GM06990 (cell line): ENCODE data around the gene PNPLA5.
A peak's percentile ranks its signal among the peaks of the same experiment; 100 is the strongest.

Experiments
- DNase-seq: peaks from one replicate; pipeline ENCODE4 v3.0.0-alpha.2; 2011; ENCODE audit not compliant: insufficient read length; ENCODE audit errors: extremely low read depth
- H3K27me3 ChIP-seq: replicated peaks from 2 replicates; pipeline ENCODE4 v1.6.0; 2011; ENCODE audit warnings: low read length; ENCODE audit not compliant: control insufficient read depth, insufficient read depth
- H3K36me3 ChIP-seq: 2 replicates; pipeline ENCODE4 v1.5.1; 2011; ENCODE audit warnings: low read length; ENCODE audit not compliant: control insufficient read depth, insufficient read depth
- H3K4me3 ChIP-seq: replicated peaks from 2 replicates; pipeline ENCODE4 v1.5.1; 2011; ENCODE audit warnings: low read depth, mild to moderate bottlenecking, control low read depth, low read length
- CTCF ChIP-seq: IDR thresholded peaks from 2 replicates; pipeline ENCODE4 v1.5.1; 2011; ENCODE audit warnings: low read length, control low read depth, mild to moderate bottlenecking, inconsistent platforms; ENCODE audit not compliant: insufficient read depth, poor library complexity, severe bottlenecking

The PNPLA5 gene

GRCh38 chr22:43887391-43887790 is 4.4 kb downstream of the PNPLA5 start:
- no peak for DNase-seq

GRCh38 chr22:43886231-43886630 is 5.6 kb downstream of the PNPLA5 start:
- H3K36me3 ChIP-seq: no peaks in the 10 kb centered on the region
- peaks cover 7% of the 10 kb centered on the region for H3K27me3 ChIP-seq
- no peak for DNase-seq
- H3K4me3 ChIP-seq: no peak overlapping the region
- TF ChIP-seq CTCF: no peak

More at GRCh38 chr22:43887391-43887790, 4.4 kb downstream of the PNPLA5 start:
- no peak for TF ChIP-seq CTCF
- Histone ChIP-seq H3K36me3 (no peaks in the 10 kb centered on the region), H3K4me3 (no peak overlapping the region), H3K27me3 (peaks cover 8% of the 10 kb centered on the region)

- no peak for DNase-seq
- Histone ChIP-seq H3K27me3 (peaks cover 7% of the 10 kb centered on the region), H3K36me3 (no peaks in the 10 kb centered on the region), H3K4me3 (no peak overlapping the region)
- no peak for TF ChIP-seq CTCF
Measured at GRCh38 chr22:43885786-43886185, 6.0 kb downstream of the PNPLA5 start.

- H3K27me3 ChIP-seq: peaks cover 7% of the 10 kb centered on the region
- no peak for DNase-seq
- TF ChIP-seq CTCF: no peak
- no peak overlapping the region for H3K4me3 ChIP-seq
- no peaks in the 10 kb centered on the region for H3K36me3 ChIP-seq
Measured at GRCh38 chr22:43885319-43885671, 6.5 kb downstream of the PNPLA5 start.

GRCh38 chr22:43884600-43885318 is 7.1 kb downstream of the PNPLA5 start:
- peak; percentile 66 for DNase-seq
- Histone ChIP-seq H3K36me3 (no peaks in the 10 kb centered on the region), H3K27me3 (peaks cover 7% of the 10 kb centered on the region), H3K4me3 (peak overlapping the region; percentile 38)
- peak; percentile 95 for TF ChIP-seq CTCF
